Measurements from ENCODE around the gene OR8A1.

The OR8A1 gene

DNA sequence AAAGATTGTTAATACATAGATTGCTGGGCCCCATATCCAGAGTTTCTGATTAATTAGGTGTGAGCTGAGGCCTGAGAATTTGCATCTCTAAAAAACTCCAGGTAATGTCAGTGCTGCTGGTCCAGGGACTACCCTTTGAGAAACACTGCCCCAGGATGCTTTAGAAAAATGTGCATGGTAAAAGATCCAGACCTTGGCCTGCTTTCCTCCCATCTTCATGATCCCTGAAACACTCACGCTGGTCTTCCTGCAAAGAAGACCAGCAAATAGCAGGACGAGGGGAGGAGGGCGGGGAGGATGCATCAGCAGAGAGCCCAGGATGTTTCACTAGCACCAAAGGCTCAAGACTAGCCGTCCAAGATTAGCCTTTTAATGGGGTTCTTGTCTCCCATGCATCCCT, at the start of gene OR8A1:
TSS of gene OR8A1 (plus strand) at position 301 of the 400 bp plus-strand sequence. CDS start 123 bp downstream, outside the sequence.
- no peak for DNase-seq

DNA sequence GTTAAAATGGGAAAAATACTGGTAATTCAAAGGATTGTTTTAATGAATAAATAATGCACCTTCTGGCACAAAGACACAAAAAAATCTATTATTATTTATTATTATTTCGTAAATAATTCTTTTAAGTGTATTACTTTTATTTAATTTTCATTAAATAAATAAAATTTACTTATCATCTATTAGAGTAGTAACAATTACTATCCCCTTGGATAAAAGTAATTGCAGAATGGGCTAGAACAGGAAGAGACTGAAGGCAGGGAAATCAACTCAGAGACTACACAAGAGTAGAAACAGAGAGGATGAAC, 49.3 kb upstream of the OR8A1 start:
- no peak for DNase-seq

DNA sequence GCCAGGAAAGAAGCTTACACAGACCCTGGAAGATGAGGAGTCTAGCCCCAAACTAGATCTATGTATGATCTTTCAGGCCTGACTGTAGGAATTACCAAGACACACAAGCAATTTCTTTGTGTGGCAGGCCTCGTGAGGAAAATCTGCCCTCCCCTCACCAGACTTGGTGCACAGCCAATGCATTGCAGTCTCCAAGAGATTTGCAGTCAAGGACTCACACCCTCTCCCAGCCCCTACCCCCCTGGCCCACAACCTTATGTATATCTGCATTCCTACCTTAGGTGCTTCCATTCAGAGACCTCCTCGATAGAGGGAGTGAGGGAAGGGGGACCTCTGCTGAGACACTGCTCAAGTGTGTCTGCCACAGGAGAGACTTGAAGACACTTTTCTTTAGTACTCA, 36.2 kb upstream of the OR8A1 start:
- no peak for DNase-seq

DNA sequence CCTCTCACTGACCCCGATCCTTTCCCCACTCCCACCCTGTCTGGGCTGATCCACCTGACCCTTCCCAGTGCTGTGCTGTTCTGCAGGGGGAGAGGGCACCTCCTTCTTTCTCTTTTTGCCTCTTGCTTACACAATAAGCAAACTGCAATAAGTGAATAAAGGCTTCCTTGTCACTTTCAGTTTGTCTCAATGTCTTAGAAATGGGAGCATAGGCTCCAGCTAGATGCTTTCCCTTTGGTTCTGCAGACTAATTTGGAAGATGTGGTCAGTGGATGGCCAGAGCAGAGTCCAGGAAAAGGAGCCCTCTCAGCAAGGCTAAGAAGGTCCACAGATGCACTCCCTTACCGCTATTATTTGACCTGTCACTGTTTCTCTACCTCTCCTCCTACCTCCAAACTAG, 35.7 kb upstream of the OR8A1 start:
- DNase-seq, result no peak

- no peak for DNase-seq
These were observed 34.1 kb upstream of the OR8A1 start for GRCh38 chr11:124535552-124536232.

DNA sequence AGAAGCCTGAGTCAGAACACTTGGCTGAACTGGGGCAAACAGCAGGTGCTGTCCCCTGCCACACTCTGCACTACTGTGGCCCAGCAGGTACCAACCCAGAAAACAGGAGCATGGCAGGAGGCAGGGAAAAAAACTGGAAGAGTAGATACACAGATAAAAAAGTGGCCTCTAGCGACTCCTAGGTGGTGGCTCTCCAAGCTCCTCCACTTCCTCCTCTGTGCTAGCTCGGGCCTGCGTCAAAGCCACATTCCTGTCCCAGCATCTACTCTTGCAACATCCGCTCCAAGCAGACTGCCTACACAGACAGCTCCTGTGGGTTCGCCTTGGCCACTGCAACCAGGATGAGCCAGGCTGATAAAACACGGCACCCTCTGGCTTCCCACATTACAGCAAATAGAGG, 33.3 kb upstream of the OR8A1 start:
- no peak for DNase-seq

- DNase-seq, result no peak
These were observed 31.8 kb upstream of the OR8A1 start for GRCh38 chr11:124538019-124538418.

GRCh38 chr11:124541204-124541603, 28.6 kb upstream of the OR8A1 start:
- DNase-seq, result no peak

DNA sequence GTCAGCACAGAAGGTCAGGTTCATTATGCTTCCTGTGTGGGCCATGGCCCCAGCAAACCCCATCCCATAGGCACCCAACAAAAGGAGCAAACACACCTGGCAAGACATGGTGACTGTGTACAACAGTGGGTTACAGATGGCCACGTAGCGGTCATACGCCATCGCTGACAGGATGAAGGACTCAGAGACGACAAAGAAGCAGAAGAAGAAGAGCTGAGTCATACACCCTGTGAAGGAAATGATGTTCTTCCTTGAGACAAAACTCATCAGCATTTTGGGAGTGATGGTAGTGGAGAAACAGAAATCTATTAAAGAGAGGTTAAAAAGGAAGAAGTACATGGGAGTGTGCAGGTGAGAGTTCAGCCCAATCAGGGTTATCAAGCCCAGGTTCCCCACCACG, 26.7 kb upstream of the OR8A1 start:
- DNase-seq, result no peak

GRCh38 chr11:124543554-124543953, 26.2 kb upstream of the OR8A1 start, which contains the start of gene OR8B12:
OR8B12 (minus strand) TSS chr11:124543654; CDS start chr11:124543654, 0 bp downstream.
- DNase-seq, result no peak

- DNase-seq, result no peak
These were observed 18.6 kb upstream of the OR8A1 start for GRCh38 chr11:124551189-124551588.

- no peak for DNase-seq
These were observed 17.8 kb upstream of the OR8A1 start for GRCh38 chr11:124551987-124552386.

DNA sequence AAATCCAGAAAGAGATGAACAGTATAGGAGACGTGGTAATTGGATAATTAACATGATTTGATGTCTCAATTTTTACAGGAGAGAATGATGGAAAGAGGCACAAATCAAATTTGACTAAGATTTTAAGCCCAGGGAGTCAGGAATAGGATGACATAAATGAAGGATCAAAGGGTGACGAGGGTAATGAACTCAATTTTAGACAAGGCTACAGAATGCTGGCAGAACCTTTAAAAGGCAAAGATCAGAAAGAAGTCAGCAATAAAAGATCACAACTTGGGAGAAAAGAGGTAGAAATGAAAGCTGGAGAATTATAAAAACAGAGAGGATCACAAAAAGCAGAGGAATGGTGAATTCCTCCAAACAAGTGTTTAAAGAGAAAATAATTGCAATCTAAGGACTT, 13.0 kb upstream of the OR8A1 start:
- no peak for DNase-seq

DNA sequence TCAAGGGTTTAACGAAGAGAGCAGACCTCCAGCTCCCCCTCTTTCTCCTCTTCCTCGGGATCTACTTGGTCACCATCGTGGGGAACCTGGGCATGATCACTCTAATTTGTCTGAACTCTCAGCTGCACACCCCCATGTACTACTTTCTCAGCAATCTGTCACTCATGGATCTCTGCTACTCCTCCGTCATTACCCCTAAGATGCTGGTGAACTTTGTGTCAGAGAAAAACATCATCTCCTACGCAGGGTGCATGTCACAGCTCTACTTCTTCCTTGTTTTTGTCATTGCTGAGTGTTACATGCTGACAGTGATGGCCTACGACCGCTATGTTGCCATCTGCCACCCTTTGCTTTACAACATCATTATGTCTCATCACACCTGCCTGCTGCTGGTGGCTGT, 363 bp downstream of the OR8A1 start:
- DNase-seq, result no peak

DNA sequence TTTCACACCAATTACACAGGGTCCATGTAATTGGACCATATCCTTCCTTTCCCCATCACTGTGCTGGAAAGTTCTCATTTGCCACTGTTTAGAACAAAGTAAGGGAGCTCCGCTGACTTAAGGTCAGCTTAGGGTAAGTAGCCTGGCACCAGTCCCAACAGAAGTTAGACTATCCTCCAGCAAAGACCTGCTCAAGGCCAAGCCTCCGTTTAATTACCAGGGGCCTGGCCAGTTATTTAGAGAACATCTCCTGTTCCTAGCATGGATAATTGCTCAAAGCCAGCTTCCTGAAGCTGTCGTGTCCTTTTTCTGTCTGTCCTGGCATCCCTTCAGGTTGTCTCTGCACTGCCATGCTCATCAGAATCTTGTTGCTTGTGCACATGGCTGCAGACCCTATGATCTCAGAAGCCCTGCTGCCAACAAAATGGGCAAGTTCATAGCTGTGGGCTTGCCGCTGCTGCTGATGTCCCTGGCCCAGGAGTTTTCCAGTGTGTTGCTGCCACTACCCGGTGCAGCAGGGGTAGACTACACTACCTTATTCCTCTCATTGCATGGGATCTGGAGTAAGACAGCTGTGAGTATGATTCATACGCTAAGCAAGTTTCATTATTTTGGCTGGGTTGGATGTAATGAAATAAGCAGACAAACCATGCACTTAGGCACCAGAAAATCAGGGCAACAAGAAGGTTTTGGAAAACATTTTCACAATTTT, 8.1 kb downstream of the OR8A1 start:
- DNase-seq, result no peak

- DNase-seq, result no peak
These were observed 9.0 kb downstream of the OR8A1 start for GRCh38 chr11:124578761-124579160.

DNA sequence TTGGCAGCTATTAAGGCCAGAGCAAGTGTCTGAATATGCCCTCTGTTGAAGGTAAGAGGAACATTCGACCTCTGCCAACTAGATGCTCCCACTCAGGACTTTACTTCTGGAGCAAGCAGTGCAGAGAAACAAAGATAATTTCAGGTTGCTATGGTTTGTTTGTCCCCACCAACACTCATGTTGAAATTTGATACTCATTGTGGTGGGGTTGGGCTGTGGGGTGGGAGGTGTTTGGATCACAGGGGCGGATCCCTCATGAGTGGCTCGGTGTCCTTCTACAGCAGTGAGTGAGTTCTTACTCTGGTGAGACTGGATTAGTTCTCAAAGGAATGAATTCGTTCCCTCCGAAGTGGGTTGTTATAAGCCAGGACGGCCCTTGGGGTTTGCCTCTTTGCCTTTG, 12.0 kb downstream of the OR8A1 start:
- DNase-seq, result no peak

GRCh38 chr11:124582565-124582964, 12.8 kb downstream of the OR8A1 start:
- no peak for DNase-seq

- DNase-seq, result no peak
These were observed 14.0 kb downstream of the OR8A1 start for GRCh38 chr11:124583781-124584180.

- no peak for DNase-seq
These were observed 15.0 kb downstream of the OR8A1 start for GRCh38 chr11:124584681-124585372.

- peak; percentile 42 for DNase-seq
These were observed 16.6 kb downstream of the OR8A1 start for GRCh38 chr11:124586238-124586860.

GRCh38 chr11:124591430-124591829, 21.6 kb downstream of the OR8A1 start:
- DNase-seq, result no peak

GRCh38 chr11:124592627-124593026, 22.8 kb downstream of the OR8A1 start:
- DNase-seq, result no peak

DNA sequence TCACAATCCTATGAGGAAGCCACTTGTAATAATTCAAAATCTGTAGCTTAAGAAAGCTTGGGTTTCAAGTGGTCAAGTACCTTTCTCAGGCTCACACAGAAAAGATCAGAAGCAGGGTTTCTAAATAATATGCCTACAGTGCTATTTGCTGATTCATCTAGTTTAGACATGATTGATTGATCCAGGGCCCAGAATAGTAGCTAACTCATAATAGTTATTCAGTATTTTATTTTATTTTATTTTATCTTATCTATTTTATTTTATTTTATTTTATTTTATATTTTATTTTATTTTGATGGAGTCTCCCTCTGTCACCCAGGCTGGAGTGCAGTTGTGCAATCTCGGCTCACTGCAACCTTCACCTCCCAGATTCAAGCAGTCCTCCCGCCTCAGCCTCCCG, 25.5 kb downstream of the OR8A1 start:
- DNase-seq, result no peak

All from stimulated activated CD4-positive, alpha-beta T cell treated with anti-CD3 and anti-CD28 coated beads, Interleukin-12 subunit alpha, Interleukin-12 subunit beta, amount 100 ng/mL, for 4 hours (primary cell).